GM12878 (cell line): ENCODE results near the gene OTOG. TPM values are rescaled to one million over a fixed set of nuclear protein-coding genes. Genes with fewer than 3 reads are reported as not detected.

Source experiments
- ATAC-seq: fragments of 200-7000 bp; cut with Tn5 transposase; 3 replicates; pipeline ENCODE4 v1.9.1; 2020; ENCODE audit warnings: mild to moderate bottlenecking, moderate library complexity
- BruUV-seq: library from RNA; stranded (reverse); fragments of 400-500 nt; replicated peaks from 2 replicates; lab custom pipeline; 2021; lab: Mats Ljungman, UMichigan
- CTCF ChIA-PET: fragments of 300-600 bp; sonication (Branson Sonifier 250); formaldehyde crosslinking; extraction: SDS; loops from one replicate; lab custom pipeline; 2021; ENCODE audit warnings: inconsistent platforms; lab: Yijun Ruan, JAX
- POLR2A ChIA-PET: fragments of 350-600 bp; formaldehyde crosslinking; extraction: SDS; loops from one replicate; lab custom pipeline; 2021; ENCODE audit warnings: inconsistent platforms; lab: Charles Lee
- RAD21 ChIA-PET: fragments of 300-600 bp; sonication (Branson Sonifier 250); formaldehyde crosslinking; loops from one replicate; lab custom pipeline; 2023; ENCODE audit warnings: antibody characterized with exemption; ENCODE audit not compliant: unreplicated experiment; lab: Charles Lee
- SMC1A ChIA-PET: fragments of 300-600 bp; sonication (Branson Sonifier 250); formaldehyde crosslinking; loops from one replicate; lab custom pipeline; 2023; ENCODE audit not compliant: unreplicated experiment, uncharacterized antibody; lab: Charles Lee
- DNase-seq: peaks from one replicate; pipeline ENCODE4 v3.0.0-alpha.2; 2011; ENCODE audit warnings: low read depth, low spot score
- FAIRE-seq: peaks from 3 replicates; lab custom pipeline; 2011; peaks lifted over from hg19 to GRCh38; lab: Jason Lieb, UNC
- H2AFZ ChIP-seq: 2 replicates; pipeline ENCODE4 v1.6.0; 2011; ENCODE audit warnings: low read depth, low read length, control low read depth; ENCODE audit not compliant: control insufficient read depth
- H3K27ac ChIP-seq: 2 replicates; pipeline ENCODE4 v1.5.1; 2011; ENCODE audit warnings: control low read depth; ENCODE audit not compliant: control insufficient read depth, insufficient read depth
- H3K27me3 ChIP-seq, 2 experiments: replicated peaks in 1 of 2; 2 replicates each; pipeline versions ENCODE4 v1.6.0 to v1.6.1; 2011; ENCODE audit warnings: low read length in 1 of 2; ENCODE audit not compliant: control insufficient read depth in 2 of 2, insufficient read depth in 2 of 2
- H3K36me3 ChIP-seq, 2 experiments: 2 replicates each; pipeline ENCODE4 v1.5.1; 2011; ENCODE audit warnings: low read length in 1 of 2; ENCODE audit not compliant: control insufficient read depth in 2 of 2, insufficient read depth in 2 of 2
- H3K4me1 ChIP-seq: 2 replicates; pipeline ENCODE4 v1.6.1; 2011; ENCODE audit warnings: mild to moderate bottlenecking, low read length, moderate library complexity, mixed read lengths; ENCODE audit not compliant: control insufficient read depth, insufficient read depth
- H3K4me2 ChIP-seq: 2 replicates; pipeline ENCODE4 v1.6.0; 2011; ENCODE audit warnings: control low read depth; ENCODE audit not compliant: control insufficient read depth, insufficient read depth
- H3K4me3 ChIP-seq: fragments of 200-600 bp; sonication (generic); 2 replicates; pipeline ENCODE4 v1.5.1; 2016
- H3K79me2 ChIP-seq: 2 replicates; pipeline ENCODE4 v1.6.0; 2011; ENCODE audit warnings: low read length; ENCODE audit not compliant: control insufficient read depth, insufficient read depth
- H3K9ac ChIP-seq: 2 replicates; pipeline ENCODE4 v1.8.0; 2011; ENCODE audit warnings: low read length, control low read depth, mixed read lengths; ENCODE audit not compliant: control insufficient read depth, insufficient read depth
- H3K9me3 ChIP-seq: replicated peaks from 3 replicates; pipeline ENCODE4 v1.5.1; 2011; ENCODE audit warnings: mild to moderate bottlenecking, low read length; ENCODE audit not compliant: control insufficient read depth, insufficient read depth
- H4K20me1 ChIP-seq: 2 replicates; pipeline ENCODE4 v1.6.0; 2011; ENCODE audit not compliant: control insufficient read depth, insufficient read depth
- ATF7 ChIP-seq: fragments of 450-650 bp; IDR thresholded peaks from 2 replicates; pipeline ENCODE4 v1.6.1; 2016; ENCODE audit warnings: low read depth, mild to moderate bottlenecking
- DPF2 ChIP-seq: fragments of 450-650 bp; IDR thresholded peaks from 2 replicates; pipeline ENCODE4 v1.6.1; 2017; ENCODE audit warnings: mild to moderate bottlenecking
- ELK1 ChIP-seq: IDR thresholded peaks from 2 replicates; pipeline ENCODE4 v1.6.1; 2012; ENCODE audit warnings: low read depth, low read length, improper control_type of control experiment
- NR2C1 ChIP-seq: fragments of 450-650 bp; IDR thresholded peaks from 2 replicates; pipeline ENCODE4 v1.6.1; 2017; ENCODE audit warnings: antibody characterized with exemption, mild to moderate bottlenecking, moderate library complexity
- RELA ChIP-seq: fragments of 450-650 bp; IDR thresholded peaks from 2 replicates; pipeline ENCODE4 v1.8.0; 2014; ENCODE audit warnings: borderline replicate concordance; ENCODE audit not compliant: partially characterized antibody
- SMAD1 ChIP-seq: fragments of 450-650 bp; IDR thresholded peaks from 2 replicates; pipeline ENCODE4 v1.6.1; 2018; ENCODE audit warnings: mild to moderate bottlenecking, low read depth; ENCODE audit not compliant: partially characterized antibody
- ZBTB33 ChIP-seq: fragments of 450-650 bp; IDR thresholded peaks from 2 replicates; pipeline ENCODE4 v1.6.1; 2017; ENCODE audit warnings: mild to moderate bottlenecking
- ZBTB4 ChIP-seq: fragments of 450-650 bp; formaldehyde crosslinking; IDR thresholded peaks from 2 replicates; pipeline ENCODE4 v1.4.0; 2022; ENCODE audit warnings: mild to moderate bottlenecking, moderate library complexity
- ZNF687 ChIP-seq: fragments of 450-650 bp; IDR thresholded peaks from 2 replicates; pipeline ENCODE4 v1.6.1; 2017; ENCODE audit warnings: mild to moderate bottlenecking, moderate library complexity
- WGBS: methylation state at CpG from one replicate; pipeline ENCODE4 v1.1.6; 2016; ENCODE audit warnings: low lambda C conversion rate; ENCODE audit not compliant: insufficient replicate concordance, insufficient coverage; ENCODE audit errors: missing lambda C conversion rate; 5-methylcytosine and 5-hydroxymethylcytosine counted together
- in situ Hi-C: fragments of 300-500 bp; cut with MboI; formaldehyde crosslinking; loops from 9 replicates; pipeline ENCODE4 v1.14.3; 2018; ENCODE audit warnings: mixed read lengths
- intact Hi-C: fragments of 100-400 bp; cut with micrococcal nuclease; formaldehyde crosslinking; loops from one replicate; pipeline ENCODE4 v1.14.2; 2022; ENCODE audit not compliant: unreplicated experiment
- polyA plus RNA-seq, 11 experiments: library from polyadenylated mRNA; depleted of rRNA in 4 of 11; unstranded in 6 of 11; stranded (reverse) in 5 of 11; fragments of >200 nt; fragmentation: Nextera tagmentation in 4 of 11; fragmentation: Illumina TruSeq in 1 of 11; extraction: Ambion mirVana in 4 of 11; extraction: Trizol in 1 of 11; gene quantifications; 1 replicate in 1 of 11; 2 replicates in 10 of 11; pipeline versions ENCODE4 v1.2.1 to v1.2.3, GENCODE V29; 2011 to 2016; ENCODE audit warnings: inconsistent platforms in 2 of 11, missing spikeins in 2 of 11, low read depth in 1 of 11
- total RNA-seq, 4 experiments: library from RNA; depleted of rRNA in 3 of 4; stranded (reverse); fragments of >200 nt in 3 of 4; fragmentation: Illumina TruSeq in 1 of 4; extraction: Trizol in 1 of 4; gene quantifications; 2 replicates each; pipeline versions ENCODE4 v1.2.1 to v1.2.3, GENCODE V29; 2013 to 2021

The OTOG gene
- total and polyA plus RNA-seq, 10 of the 15 experiments (the other 5 are each of a cell fraction or from before 2014, with no cell fraction given): not detected

- TF ChIP-seq ZNF687: no peak
- TF ChIP-seq NR2C1: no peak
- TF ChIP-seq ATF7: no peak
Measured at GRCh38 chr11:17521106-17521900, 25.8 kb upstream of the OTOG start (continued).

GRCh38 chr11:17522655-17523054 lies 24.4 kb upstream of the OTOG start:
- Histone ChIP-seq H3K4me2 (no peak overlapping the region), H3K4me3 (no peak overlapping the region), H2AFZ (no peak overlapping the region), H3K9ac (no peak overlapping the region), H3K9me3 (no peaks in the 10 kb centered on the region), H3K27ac (no peak overlapping the region), H3K4me1 (no peaks in the 10 kb centered on the region), H3K36me3 (no peaks in the 10 kb centered on the region), H3K79me2 (no peaks in the 10 kb centered on the region), H4K20me1 (no peaks in the 10 kb centered on the region), H3K27me3 (no peaks in the 10 kb centered on the region; a peak in 1 of 4 replicates)
- WGBS: 41% methylated on average over 10 of the region's 17 CpGs
- no peak for ATAC-seq
- ChIA-PET POLR2A (no interaction called here), CTCF (interaction anchor here (1.9 to 4.0 kb wide), 2 partner anchors 104 to 139 kb away, joined by 5 to 14 read pairs; no protein-coding TSS in a partner anchor), SMC1A (no interaction called here), RAD21 (no interaction called here)
- no TSS peak for BruUV-seq
- in situ Hi-C loops: no loop called here
- intact Hi-C loops: no loop called here
- FAIRE-seq: no peak
- no peak for DNase-seq
- TF ChIP-seq RELA: no peak
- no peak for TF ChIP-seq ZBTB4
- TF ChIP-seq DPF2: no peak
- TF ChIP-seq SMAD1: no peak
- TF ChIP-seq ELK1: no peak
- TF ChIP-seq ZBTB33: no peak
